Iris pigment epithelial cell (primary cell): ENCODE results near the gene HDHD3.

Experiments
- DNase-seq: peaks from one replicate; pipeline ENCODE4 v3.0.0-alpha.2; 2011; ENCODE audit warnings: low read depth

The HDHD3 gene

DNA sequence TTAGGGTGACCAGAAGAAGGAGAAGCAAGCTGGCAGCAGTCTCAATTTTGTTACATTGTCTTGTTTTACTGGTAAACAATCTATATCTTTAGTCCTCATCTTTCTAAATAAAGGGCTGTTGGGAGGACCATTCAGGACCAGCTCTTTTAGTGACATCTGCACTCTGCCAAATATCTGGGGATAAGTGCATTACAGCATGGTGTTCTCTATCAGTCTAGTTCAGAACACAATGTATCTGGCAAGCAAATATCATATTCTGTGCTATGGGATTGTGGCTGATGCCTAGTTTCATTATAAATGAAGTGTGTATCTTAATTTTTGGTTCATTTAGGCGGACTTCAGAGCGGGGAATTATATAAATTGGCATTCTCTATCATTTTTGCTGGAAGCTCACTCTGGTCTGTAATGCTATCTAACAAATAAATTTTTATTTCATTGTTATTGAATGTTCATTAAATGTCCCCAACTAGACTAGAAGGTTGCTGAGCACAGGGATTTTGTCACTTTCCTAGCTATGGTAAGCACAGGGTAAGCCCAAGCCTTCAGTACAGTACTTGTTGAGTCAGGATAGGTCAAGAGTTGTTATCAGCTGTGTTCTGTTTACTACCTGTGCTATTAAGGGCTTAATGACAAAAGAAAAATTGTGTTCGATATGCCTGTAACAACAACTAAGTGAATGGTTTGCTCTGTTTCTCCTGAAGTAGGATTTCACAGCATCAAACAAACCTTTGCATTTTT lies 48.6 kb downstream of the HDHD3 start:
- no peak for DNase-seq

DNA sequence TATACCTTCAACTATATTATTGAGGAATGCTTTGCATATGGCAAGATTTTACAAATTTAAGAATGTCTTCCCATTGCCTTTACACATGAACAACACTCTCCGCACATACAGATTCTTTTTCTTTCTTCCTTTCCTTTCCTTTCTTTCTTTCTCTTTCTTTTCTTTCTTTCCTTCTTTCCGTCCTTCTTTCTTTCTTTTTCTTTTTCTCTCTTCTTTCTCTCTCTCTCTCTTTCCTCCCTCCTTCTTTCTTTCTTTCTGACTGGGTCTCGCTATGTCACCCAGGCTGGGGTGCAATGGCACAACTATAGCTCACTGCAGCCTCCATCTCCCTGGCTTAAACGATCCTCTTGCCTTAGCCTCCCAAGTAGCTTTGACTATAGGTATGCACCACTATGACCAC lies 50.6 kb downstream of the HDHD3 start:
- no peak for DNase-seq
